Subcutaneous abdominal adipose tissue (tissue), 5 donors: ENCODE measurements around the gene DBN1.

Experiments
- H3K27ac ChIP-seq: one replicate; pipeline ENCODE4 v1.7.0; 2013; ENCODE audit warnings: low read depth, mild to moderate bottlenecking, inconsistent platforms, low read length, moderate library complexity
- H3K27me3 ChIP-seq, 5 donors: one replicate each; pipeline ENCODE4 v1.7.0; 2013; ENCODE audit warnings: low read length in 5 of 5, inconsistent platforms in 1 of 5; ENCODE audit not compliant: control insufficient read depth in 5 of 5, insufficient read depth in 4 of 5
- H3K36me3 ChIP-seq, 5 donors: one replicate each; pipeline ENCODE4 v1.7.0; 2013; ENCODE audit warnings: low read length in 5 of 5; ENCODE audit not compliant: control insufficient read depth in 5 of 5, insufficient read depth in 5 of 5
- H3K4me1 ChIP-seq, 5 donors: one replicate each; pipeline ENCODE4 v1.7.0; 2013; ENCODE audit warnings: low read length in 5 of 5, mild to moderate bottlenecking in 3 of 5, moderate library complexity in 1 of 5; ENCODE audit not compliant: control insufficient read depth in 5 of 5, insufficient read depth in 5 of 5
- H3K4me3 ChIP-seq, 5 donors: one replicate each; pipeline ENCODE4 v1.7.0; 2013; ENCODE audit warnings: low read length in 5 of 5, low read depth in 1 of 5
- H3K9ac ChIP-seq, 5 donors: one replicate each; pipeline ENCODE4 v1.7.0; 2013; ENCODE audit warnings: low read length in 5 of 5, mild to moderate bottlenecking in 4 of 5, moderate library complexity in 3 of 5
- H3K9me3 ChIP-seq, 5 donors: one replicate each; pipeline ENCODE4 v1.7.0; 2013; ENCODE audit warnings: low read length in 5 of 5; ENCODE audit not compliant: control insufficient read depth in 5 of 5
- donor health status: healthy.
- donor health status: healthy.
- donor health status: healthy.
- donor health status: healthy.
- donor health status: healthy.

The DBN1 gene

GRCh38 chr5:177457852-177458681 lies 15.4 kb downstream of the DBN1 start:
- Histone ChIP-seq H3K4me3 (no peak overlapping the region), H3K4me1 (peaks cover 0 to 51% (median 45%) of the 10 kb centered on the region in 5 donors), H3K9me3 (no peaks in the 10 kb centered on the region), H3K36me3 (peaks cover 0 to 29% (median 22%) of the 10 kb centered on the region in 5 donors), H3K27me3 (peaks cover 0 to 8% (median 5%) of the 10 kb centered on the region in 5 donors), H3K27ac (no peak overlapping the region), H3K9ac (no peak overlapping the region)

GRCh38 chr5:177456976-177457851 lies 16.2 kb downstream of the DBN1 start:
- Histone ChIP-seq H3K36me3 (peaks cover 0 to 29% (median 22%) of the 10 kb centered on the region in 5 donors), H3K4me1 (peaks cover 0 to 45% (median 40%) of the 10 kb centered on the region in 5 donors), H3K27ac (peak overlapping the region; percentile 37), H3K9me3 (no peaks in the 10 kb centered on the region), H3K27me3 (peaks cover 8 to 16% (median 8%) of the 10 kb centered on the region in 5 donors), H3K4me3 (no peak overlapping the region), H3K9ac (no peak overlapping the region)

GRCh38 chr5:177456591-177456964 lies 16.9 kb downstream of the DBN1 start:
- H3K27ac ChIP-seq, result peak overlapping the region; percentile 37
- H3K27me3 ChIP-seq, result peaks cover 8 to 19% (median 11%) of the 10 kb centered on the region in 5 donors
- no peak overlapping the region for H3K4me3 ChIP-seq
- peaks cover 0 to 29% (median 22%) of the 10 kb centered on the region in 5 donors for H3K36me3 ChIP-seq
- no peak overlapping the region for H3K9ac ChIP-seq
- no peaks in the 10 kb centered on the region for H3K9me3 ChIP-seq
- H3K4me1 ChIP-seq, result peaks cover 0 to 38% (median 34%) of the 10 kb centered on the region in 5 donors

GRCh38 chr5:177455661-177456590 lies 17.5 kb downstream of the DBN1 start:
- H3K9me3 ChIP-seq, result no peaks in the 10 kb centered on the region
- peaks cover 11 to 22% (median 13%) of the 10 kb centered on the region in 5 donors for H3K27me3 ChIP-seq
- peaks cover 0 to 34% (median 33%) of the 10 kb centered on the region in 5 donors for H3K4me1 ChIP-seq
- peaks cover 0 to 27% (median 22%) of the 10 kb centered on the region in 5 donors for H3K36me3 ChIP-seq
- peak overlapping the region in 4 of 5 donors; percentile 17 to 69 (median 45) for H3K9ac ChIP-seq
- peak overlapping the region; percentile 46 for H3K27ac ChIP-seq
- peak overlapping the region; percentile 57 to 76 (median 65) for H3K4me3 ChIP-seq

- Histone ChIP-seq H3K27ac (peak overlapping the region; percentile 46), H3K9ac (peak overlapping the region in 4 of 5 donors; percentile 22 to 69 (median 46))
Observed at GRCh38 chr5:177455036-177455660, 18.3 kb downstream of the DBN1 start.

GRCh38 chr5:177454397-177455035 lies 18.9 kb downstream of the DBN1 start:
- peak overlapping the region; percentile 46 for H3K27ac ChIP-seq
- H3K9ac ChIP-seq, result peak overlapping the region in 3 of 5 donors; percentile 22 to 62 (median 55)
- H3K4me3 ChIP-seq, result peak overlapping the region in 4 of 5 donors; percentile 57 to 76 (median 68)
- peaks cover 0 to 34% (median 33%) of the 10 kb centered on the region in 5 donors for H3K4me1 ChIP-seq
- peaks cover 23 to 33% (median 26%) of the 10 kb centered on the region in 5 donors for H3K27me3 ChIP-seq
- H3K9me3 ChIP-seq, result no peaks in the 10 kb centered on the region
- H3K36me3 ChIP-seq, result peaks cover 0 to 17% (median 14%) of the 10 kb centered on the region in 5 donors

More at GRCh38 chr5:177455036-177455660, 18.3 kb downstream of the DBN1 start:
- Histone ChIP-seq H3K4me1 (peaks cover 0 to 34% (median 33%) of the 10 kb centered on the region in 5 donors), H3K4me3 (peak overlapping the region in 4 of 5 donors; percentile 57 to 76 (median 68)), H3K36me3 (peaks cover 0 to 23% (median 19%) of the 10 kb centered on the region in 5 donors), H3K27me3 (peaks cover 18 to 26% (median 19%) of the 10 kb centered on the region in 5 donors), H3K9me3 (no peaks in the 10 kb centered on the region)

GRCh38 chr5:177453852-177454396 lies 19.5 kb downstream of the DBN1 start:
- peak overlapping the region in 1 of 5 donors; percentile 4 for H3K9ac ChIP-seq
- H3K4me3 ChIP-seq, result peak overlapping the region in 2 of 5 donors; percentile 65 to 76
- no peak overlapping the region for H3K27ac ChIP-seq
- H3K27me3 ChIP-seq, result peaks cover 25 to 34% (median 31%) of the 10 kb centered on the region in 5 donors
- peaks cover 0 to 14% (median 13%) of the 10 kb centered on the region in 5 donors for H3K36me3 ChIP-seq
- H3K9me3 ChIP-seq, result no peaks in the 10 kb centered on the region
- peaks cover 0 to 34% (median 33%) of the 10 kb centered on the region in 5 donors for H3K4me1 ChIP-seq
